ENCODE data around the gene DPH6.
A peak's percentile ranks its signal among the peaks of the same experiment; 100 is the strongest.

Gene DPH6

DNA sequence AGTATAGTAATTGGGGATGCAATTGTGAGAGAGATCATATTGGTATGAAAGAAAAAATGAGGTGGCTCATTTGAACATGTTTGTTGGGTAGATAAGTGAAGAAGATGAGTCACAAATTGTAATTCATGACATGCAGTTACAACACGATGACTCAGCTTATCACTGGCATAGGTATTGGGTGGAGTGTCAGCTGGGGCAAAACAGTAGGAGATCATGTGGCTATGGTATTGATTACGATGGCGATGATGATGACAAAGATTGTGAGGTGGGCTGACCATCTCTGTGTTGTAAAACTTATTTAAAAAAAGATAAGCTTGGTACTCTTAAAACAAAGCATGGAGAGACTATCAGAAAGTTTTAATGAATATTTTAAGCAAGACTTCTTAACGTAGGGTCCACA is 11.6 kb upstream of the DPH6 start:
- Histone ChIP-seq H3K9ac (ENCODE audit: low read length) (no peak overlapping the region), H3K4me1 (ENCODE audit: control insufficient read depth, insufficient read depth, low read length) (no peaks in the 10 kb centered on the region), H3K4me3 (ENCODE audit: low read length) (no peak overlapping the region), H3K27me3 (ENCODE audit: control insufficient read depth, insufficient read depth, low read length) (no peaks in the 10 kb centered on the region), H3K36me3 (ENCODE audit: control insufficient read depth, insufficient read depth, low read length) (no peaks in the 10 kb centered on the region), H3K27ac (ENCODE audit: low read depth, low read length) (no peak overlapping the region)

DNA sequence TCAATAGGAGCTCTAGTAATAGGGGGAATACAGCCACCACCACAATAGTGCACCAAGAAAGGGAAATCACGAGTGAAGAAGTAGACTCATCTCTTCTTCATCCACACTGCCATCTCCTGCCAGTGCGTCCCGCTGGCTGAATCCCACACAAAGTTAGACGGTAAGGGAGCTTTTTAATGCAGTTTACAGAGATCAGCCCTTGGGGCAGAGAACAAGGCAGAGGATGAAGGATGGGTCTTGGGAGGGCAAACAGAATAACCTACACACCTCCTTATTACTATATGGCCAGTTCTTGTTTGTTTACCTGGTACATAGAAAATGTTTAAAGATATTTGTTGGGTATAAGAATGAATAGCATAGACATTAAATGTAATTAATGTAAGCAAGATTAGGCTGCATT is 11.0 kb upstream of the DPH6 start:
- no peaks in the 10 kb centered on the region for H3K27me3 ChIP-seq (ENCODE audit: control insufficient read depth, insufficient read depth, low read length)
- no peak overlapping the region for H3K9ac ChIP-seq (ENCODE audit: low read length)
- no peak overlapping the region for H3K4me3 ChIP-seq (ENCODE audit: low read length)
- no peaks in the 10 kb centered on the region for H3K4me1 ChIP-seq (ENCODE audit: control insufficient read depth, insufficient read depth, low read length)
- no peaks in the 10 kb centered on the region for H3K36me3 ChIP-seq (ENCODE audit: control insufficient read depth, insufficient read depth, low read length)
- no peak overlapping the region for H3K27ac ChIP-seq (ENCODE audit: low read depth, low read length)

GRCh38 chr15:35555244-35555643 is 9.3 kb upstream of the DPH6 start:
- no peaks in the 10 kb centered on the region for H3K36me3 ChIP-seq (ENCODE audit: control insufficient read depth, insufficient read depth, low read length)
- H3K27me3 ChIP-seq (ENCODE audit: control insufficient read depth, insufficient read depth, low read length) = no peaks in the 10 kb centered on the region
- H3K4me1 ChIP-seq (ENCODE audit: control insufficient read depth, insufficient read depth, low read length) = no peaks in the 10 kb centered on the region
- no peak overlapping the region for H3K27ac ChIP-seq (ENCODE audit: low read depth, low read length)
- no peak overlapping the region for H3K9ac ChIP-seq (ENCODE audit: low read length)
- no peak overlapping the region for H3K4me3 ChIP-seq (ENCODE audit: low read length)

DNA sequence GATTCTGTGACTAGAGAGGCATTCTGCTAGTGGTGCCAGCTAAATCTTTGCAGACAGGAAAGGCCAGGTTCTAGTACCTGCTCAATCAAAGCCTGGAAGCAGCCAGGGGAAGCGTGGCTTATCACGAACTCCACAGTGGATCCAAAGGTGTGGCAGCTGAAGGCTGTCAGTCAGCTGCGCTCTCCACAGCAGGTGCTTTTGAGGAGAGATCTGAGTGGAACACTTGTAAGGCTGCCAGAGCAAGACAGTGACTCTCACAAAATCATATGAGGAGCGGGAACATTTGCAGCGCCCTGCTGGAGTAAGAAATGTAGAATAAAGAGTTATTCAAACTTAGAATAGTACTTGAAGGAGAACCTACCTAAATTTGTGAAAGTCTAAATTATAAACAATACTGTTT is 5.0 kb upstream of the DPH6 start:
- Histone ChIP-seq H3K9ac (ENCODE audit: low read length) (no peak overlapping the region), H3K27me3 (ENCODE audit: control insufficient read depth, insufficient read depth, low read length) (no peaks in the 10 kb centered on the region), H3K36me3 (ENCODE audit: control insufficient read depth, insufficient read depth, low read length) (no peaks in the 10 kb centered on the region), H3K4me1 (ENCODE audit: control insufficient read depth, insufficient read depth, low read length) (no peaks in the 10 kb centered on the region), H3K4me3 (ENCODE audit: low read length) (no peak overlapping the region), H3K27ac (ENCODE audit: low read depth, low read length) (no peak overlapping the region)

- H3K9ac ChIP-seq (ENCODE audit: low read length) = no peak overlapping the region
Measured at GRCh38 chr15:35549567-35549966, 3.6 kb upstream of the DPH6 start.

GRCh38 chr15:35548435-35548834 is 2.5 kb upstream of the DPH6 start:
- H3K4me1 ChIP-seq (ENCODE audit: control insufficient read depth, insufficient read depth, low read length) = peaks cover 2% of the 10 kb centered on the region
- H3K27me3 ChIP-seq (ENCODE audit: control insufficient read depth, insufficient read depth, low read length) = no peaks in the 10 kb centered on the region
- H3K4me3 ChIP-seq (ENCODE audit: low read length) = no peak overlapping the region
- no peaks in the 10 kb centered on the region for H3K36me3 ChIP-seq (ENCODE audit: control insufficient read depth, insufficient read depth, low read length)
- no peak overlapping the region for H3K9ac ChIP-seq (ENCODE audit: low read length)
- no peak overlapping the region for H3K27ac ChIP-seq (ENCODE audit: low read depth, low read length)

More at GRCh38 chr15:35549567-35549966, 3.6 kb upstream of the DPH6 start:
- H3K36me3 ChIP-seq (ENCODE audit: control insufficient read depth, insufficient read depth, low read length) = no peaks in the 10 kb centered on the region
- H3K4me3 ChIP-seq (ENCODE audit: low read length) = no peak overlapping the region
- H3K27ac ChIP-seq (ENCODE audit: low read depth, low read length) = no peak overlapping the region
- H3K27me3 ChIP-seq (ENCODE audit: control insufficient read depth, insufficient read depth, low read length) = no peaks in the 10 kb centered on the region
- H3K4me1 ChIP-seq (ENCODE audit: control insufficient read depth, insufficient read depth, low read length) = peaks cover 2% of the 10 kb centered on the region

GRCh38 chr15:35547775-35548364 is 1.9 kb upstream of the DPH6 start:
- H3K4me1 ChIP-seq (ENCODE audit: control insufficient read depth, insufficient read depth, low read length) = peaks cover 2% of the 10 kb centered on the region
- no peak overlapping the region for H3K9ac ChIP-seq (ENCODE audit: low read length)
- no peak overlapping the region for H3K4me3 ChIP-seq (ENCODE audit: low read length)
- H3K27ac ChIP-seq (ENCODE audit: low read depth, low read length) = no peak overlapping the region
- H3K36me3 ChIP-seq (ENCODE audit: control insufficient read depth, insufficient read depth, low read length) = no peaks in the 10 kb centered on the region
- no peaks in the 10 kb centered on the region for H3K27me3 ChIP-seq (ENCODE audit: control insufficient read depth, insufficient read depth, low read length)

- H3K4me3 ChIP-seq (ENCODE audit: low read length) = peak overlapping the region; percentile 79
- no peaks in the 10 kb centered on the region for H3K36me3 ChIP-seq (ENCODE audit: control insufficient read depth, insufficient read depth, low read length)
- peak overlapping the region; percentile 97 for H3K27ac ChIP-seq (ENCODE audit: low read depth, low read length)
- peak overlapping the region; percentile 83 for H3K9ac ChIP-seq (ENCODE audit: low read length)
- H3K4me1 ChIP-seq (ENCODE audit: control insufficient read depth, insufficient read depth, low read length) = peaks cover 2% of the 10 kb centered on the region
- H3K27me3 ChIP-seq (ENCODE audit: control insufficient read depth, insufficient read depth, low read length) = no peaks in the 10 kb centered on the region
Measured at GRCh38 chr15:35546511-35547381, 781 bp upstream of the DPH6 start.

DNA sequence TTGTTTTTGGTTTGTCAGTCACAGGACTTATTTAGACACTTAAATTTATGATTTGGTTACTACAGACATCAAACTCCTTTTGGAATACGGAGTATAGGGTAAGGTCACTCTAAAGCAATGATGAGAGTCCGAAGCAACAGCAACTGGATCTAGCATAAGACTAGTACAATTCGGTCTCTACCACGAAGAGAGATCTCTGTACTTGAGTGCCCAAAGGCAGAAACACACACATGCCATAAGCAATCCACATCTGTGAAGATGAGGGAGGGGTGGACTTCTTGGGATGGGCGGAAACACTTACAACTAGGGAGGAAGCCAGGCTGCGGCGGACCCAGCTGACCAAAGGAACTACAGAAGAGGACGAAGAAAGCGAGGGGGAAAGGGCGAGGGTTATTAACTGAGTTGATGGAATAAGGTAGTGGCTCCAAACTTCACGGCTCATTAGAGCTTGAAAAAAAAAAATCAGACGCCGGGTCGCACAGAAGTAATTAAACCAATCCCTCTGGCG is 595 bp downstream of the DPH6 start:
- Histone ChIP-seq H3K9ac (ENCODE audit: low read length) (peak overlapping the region; percentile 28), H3K4me3 (ENCODE audit: low read length) (peak overlapping the region; percentile 79), H3K27me3 (ENCODE audit: control insufficient read depth, insufficient read depth, low read length) (no peaks in the 10 kb centered on the region), H3K36me3 (ENCODE audit: control insufficient read depth, insufficient read depth, low read length) (no peaks in the 10 kb centered on the region), H3K4me1 (ENCODE audit: control insufficient read depth, insufficient read depth, low read length) (peaks cover 2% of the 10 kb centered on the region), H3K27ac (ENCODE audit: low read depth, low read length) (peak overlapping the region; percentile 97)

DNA sequence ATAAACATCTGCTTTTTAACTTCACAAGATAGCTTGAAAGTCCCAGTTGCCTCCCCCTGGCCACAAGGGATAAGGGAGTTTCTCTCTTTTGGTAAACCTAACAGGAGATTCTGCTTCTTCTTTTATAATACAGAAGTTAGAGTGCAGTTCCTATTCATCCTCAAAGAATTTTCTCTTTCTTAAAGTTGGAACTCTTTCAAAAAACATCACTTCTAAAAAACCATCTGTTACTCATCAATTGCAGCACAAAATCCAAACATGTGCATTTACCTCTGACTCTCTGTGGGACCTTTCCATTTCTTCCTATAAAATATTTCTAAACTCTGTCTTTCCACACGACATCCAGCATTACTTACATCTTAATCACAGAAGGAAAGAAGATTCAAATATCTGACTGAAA is 5.1 kb downstream of the DPH6 start:
- no peak overlapping the region for H3K9ac ChIP-seq (ENCODE audit: low read length)
- no peaks in the 10 kb centered on the region for H3K27me3 ChIP-seq (ENCODE audit: control insufficient read depth, insufficient read depth, low read length)
- H3K4me3 ChIP-seq (ENCODE audit: low read length) = no peak overlapping the region
- no peak overlapping the region for H3K27ac ChIP-seq (ENCODE audit: low read depth, low read length)
- peaks cover 2% of the 10 kb centered on the region for H3K4me1 ChIP-seq (ENCODE audit: control insufficient read depth, insufficient read depth, low read length)
- H3K36me3 ChIP-seq (ENCODE audit: control insufficient read depth, insufficient read depth, low read length) = no peaks in the 10 kb centered on the region

GRCh38 chr15:35540021-35540420 is 5.9 kb downstream of the DPH6 start:
- Histone ChIP-seq H3K27me3 (ENCODE audit: control insufficient read depth, insufficient read depth, low read length) (no peaks in the 10 kb centered on the region), H3K36me3 (ENCODE audit: control insufficient read depth, insufficient read depth, low read length) (no peaks in the 10 kb centered on the region), H3K9ac (ENCODE audit: low read length) (no peak overlapping the region), H3K4me3 (ENCODE audit: low read length) (no peak overlapping the region), H3K4me1 (ENCODE audit: control insufficient read depth, insufficient read depth, low read length) (peaks cover 2% of the 10 kb centered on the region), H3K27ac (ENCODE audit: low read depth, low read length) (no peak overlapping the region)

DNA sequence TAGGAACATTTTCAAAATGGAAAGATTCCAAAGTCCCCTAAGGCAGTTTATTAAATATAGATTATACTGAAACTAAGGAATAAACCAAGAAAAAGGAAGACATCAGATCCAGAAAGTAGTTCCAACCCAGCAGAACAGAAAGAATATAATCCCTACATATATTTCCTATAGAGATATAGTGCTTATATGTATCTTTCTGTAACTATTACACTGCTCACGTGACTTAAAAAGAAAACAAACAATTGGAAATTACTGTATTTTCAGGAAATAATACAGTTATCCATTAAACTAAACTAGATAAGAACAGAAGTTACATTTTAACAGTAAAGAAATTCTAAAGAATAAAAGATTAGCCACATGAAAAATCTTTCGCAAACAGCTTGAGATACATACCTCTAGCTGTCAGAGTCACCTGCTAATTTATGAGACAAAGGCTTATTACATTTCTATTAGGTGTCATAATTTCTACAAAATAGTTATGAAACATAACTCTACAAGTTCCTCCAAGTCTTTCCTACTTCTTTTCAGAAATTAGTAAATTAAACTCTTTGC is 10.5 kb downstream of the DPH6 start:
- no peak overlapping the region for H3K4me3 ChIP-seq (ENCODE audit: low read length)
- H3K27me3 ChIP-seq (ENCODE audit: control insufficient read depth, insufficient read depth, low read length) = no peaks in the 10 kb centered on the region
- no peaks in the 10 kb centered on the region for H3K36me3 ChIP-seq (ENCODE audit: control insufficient read depth, insufficient read depth, low read length)
- H3K4me1 ChIP-seq (ENCODE audit: control insufficient read depth, insufficient read depth, low read length) = no peaks in the 10 kb centered on the region
- H3K9ac ChIP-seq (ENCODE audit: low read length) = no peak overlapping the region
- no peak overlapping the region for H3K27ac ChIP-seq (ENCODE audit: low read depth, low read length)

Data from rectal smooth muscle tissue (tissue), 1 donor.